SJSA1 (cell line): Measurements from ENCODE around the gene AFM. TPM values are rescaled to one million over a fixed set of nuclear protein-coding genes. Genes with fewer than 3 reads are reported as not detected.
"Not testable (repeated sequence)": the region's sequence is repeated elsewhere in the genome, so short reads cannot be mapped to it uniquely, and the experiment has no call there.

ENCODE experiments used
- DNase-seq, 2 experiments: peaks; one replicate each; pipeline ENCODE4 v3.0.0-alpha.2; 2015 to 2020; ENCODE audit warnings: low spot score in 2 of 2, low read depth in 1 of 2
- H3K27ac ChIP-seq: fragments of 250-450 bp; sonication (Bioruptor Pico); 2 replicates; pipeline ENCODE4 v1.5.1; 2020; ENCODE audit warnings: mild to moderate bottlenecking, moderate library complexity
- H3K27me3 ChIP-seq: fragments of 250-450 bp; sonication (Bioruptor Pico); replicated peaks from 2 replicates; pipeline ENCODE4 v1.5.1; 2020; ENCODE audit warnings: mild to moderate bottlenecking, moderate library complexity
- H3K36me3 ChIP-seq: fragments of 250-450 bp; sonication (Bioruptor Pico); 2 replicates; pipeline ENCODE4 v1.5.1; 2020; ENCODE audit warnings: mild to moderate bottlenecking
- H3K4me1 ChIP-seq: fragments of 250-450 bp; sonication (Bioruptor Pico); replicated peaks from 2 replicates; pipeline ENCODE4 v1.6.1; 2021; ENCODE audit warnings: mild to moderate bottlenecking
- H3K4me3 ChIP-seq: fragments of 250-450 bp; sonication (Bioruptor Pico); 2 replicates; pipeline ENCODE4 v1.5.1; 2020; ENCODE audit warnings: mild to moderate bottlenecking
- H3K9me3 ChIP-seq: fragments of 250-450 bp; sonication (Bioruptor Pico); replicated peaks from 2 replicates; pipeline ENCODE4 v1.5.1; 2020; ENCODE audit warnings: mild to moderate bottlenecking
- total RNA-seq: library from RNA; depleted of rRNA; stranded (reverse); fragments of >200 nt; shearing (Covaris generic); gene quantifications from 2 replicates; pipeline ENCODE4 v1.2.3, GENCODE V29; 2014; rRNA removed

The AFM gene
- total RNA-seq, 1 experiment from 2014 or later: not detected

DNA sequence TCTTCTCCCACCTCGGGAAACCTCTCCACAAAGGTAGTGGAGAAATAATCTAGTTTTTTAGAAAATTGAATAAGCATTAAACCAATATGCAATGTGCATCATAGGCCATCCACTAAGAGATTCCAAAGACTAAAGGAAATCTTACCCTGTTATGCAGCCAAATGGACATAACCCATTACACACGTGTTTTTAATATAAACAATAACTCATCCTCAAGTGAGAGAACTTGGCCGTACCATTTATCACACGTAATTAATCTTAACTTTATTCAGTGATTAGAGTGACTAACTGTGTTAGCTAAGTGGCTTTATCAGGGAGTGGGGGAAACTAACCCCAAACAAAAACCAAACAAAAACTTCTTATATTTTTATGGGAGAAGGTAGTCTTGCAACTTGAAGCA lies 57.8 kb downstream of the AFM start:
- H3K4me1 ChIP-seq: no peaks in the 10 kb centered on the region
- no peaks in the 10 kb centered on the region for H3K9me3 ChIP-seq
- no peak overlapping the region for H3K27ac ChIP-seq
- H3K27me3 ChIP-seq: 0 out of 2 replicates have a peak, but pooled peaks cover 2% of the 10 kb centered on the region
- DNase-seq: no peak
- no peaks in the 10 kb centered on the region for H3K36me3 ChIP-seq
- no peak overlapping the region for H3K4me3 ChIP-seq

DNA sequence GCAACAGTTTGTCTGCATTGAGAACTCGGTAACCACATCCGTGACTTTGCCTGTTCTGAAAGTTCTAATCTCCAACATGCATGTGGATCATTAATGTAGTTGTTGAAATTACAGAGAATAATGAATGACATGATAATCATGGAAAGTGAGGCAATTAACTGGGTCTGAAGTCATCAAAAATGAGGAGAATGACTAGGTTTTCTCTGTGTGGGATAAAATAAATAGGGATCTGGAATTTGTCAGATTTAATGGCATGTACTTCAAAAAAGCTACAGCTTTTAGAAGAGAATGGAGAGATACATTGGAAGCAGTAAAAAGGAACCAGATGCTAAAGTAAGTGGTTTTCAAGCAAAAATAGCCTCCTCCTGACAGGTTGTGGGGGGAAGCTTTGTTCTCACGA lies 59.3 kb downstream of the AFM start:
- Histone ChIP-seq H3K36me3 (no peaks in the 10 kb centered on the region), H3K9me3 (no peaks in the 10 kb centered on the region), H3K4me3 (no peak overlapping the region), H3K27ac (no peak overlapping the region), H3K4me1 (no peaks in the 10 kb centered on the region), H3K27me3 (0 out of 2 replicates have a peak, but pooled peaks cover 2% of the 10 kb centered on the region)
- no peak for DNase-seq

DNA sequence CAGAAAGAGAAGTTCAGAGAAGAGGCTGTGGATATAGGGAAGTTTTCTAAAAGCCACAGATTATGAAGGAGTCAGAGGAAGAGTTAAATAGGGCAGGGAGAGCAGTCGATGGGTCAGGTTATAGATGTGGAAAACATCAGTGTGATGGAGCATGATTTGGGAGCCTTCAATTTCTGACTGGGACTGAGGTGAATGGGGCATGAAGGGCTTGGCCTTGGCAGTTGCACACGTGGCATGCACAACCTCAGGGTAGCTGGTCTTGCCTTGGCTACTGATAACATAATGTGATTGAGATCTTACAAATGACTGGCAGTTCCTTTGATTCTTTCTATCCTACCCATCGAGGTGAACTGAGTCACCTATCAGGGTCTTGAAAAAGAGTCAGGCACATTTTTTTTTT lies 59.7 kb downstream of the AFM start:
- H3K9me3 ChIP-seq: no peaks in the 10 kb centered on the region
- no peak for DNase-seq
- H3K27me3 ChIP-seq: 0 out of 2 replicates have a peak, but pooled peaks cover 2% of the 10 kb centered on the region
- no peaks in the 10 kb centered on the region for H3K36me3 ChIP-seq
- no peaks in the 10 kb centered on the region for H3K4me1 ChIP-seq
- no peak overlapping the region for H3K4me3 ChIP-seq
- no peak overlapping the region for H3K27ac ChIP-seq

DNA sequence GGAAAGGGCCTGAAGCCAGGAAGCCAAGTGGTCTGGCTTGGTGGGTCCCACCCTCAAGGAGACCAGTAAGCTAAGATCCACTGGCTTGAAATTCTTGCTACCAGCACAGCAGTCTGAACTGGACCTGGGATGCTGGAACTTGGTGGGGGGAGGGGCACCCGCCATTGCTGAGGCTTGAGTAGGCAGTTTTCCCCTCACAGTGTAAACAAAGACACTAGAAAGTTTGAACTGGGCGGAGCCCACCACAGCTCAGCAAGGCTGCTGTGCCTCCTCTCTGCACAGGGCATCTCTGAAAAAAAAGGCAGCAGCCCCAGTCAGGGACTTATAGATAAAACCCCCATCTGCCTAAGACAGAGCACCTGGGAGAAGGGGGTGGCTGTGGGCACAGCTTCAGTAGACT lies 63.1 kb downstream of the AFM start:
- Histone ChIP-seq H3K9me3 (no peaks in the 10 kb centered on the region), H3K36me3 (no peaks in the 10 kb centered on the region), H3K4me3 (no peak overlapping the region), H3K4me1 (no peaks in the 10 kb centered on the region), H3K27me3 (0 out of 2 replicates have a peak, but pooled peaks cover 7% of the 10 kb centered on the region), H3K27ac (no peak overlapping the region)
- no peak for DNase-seq

DNA sequence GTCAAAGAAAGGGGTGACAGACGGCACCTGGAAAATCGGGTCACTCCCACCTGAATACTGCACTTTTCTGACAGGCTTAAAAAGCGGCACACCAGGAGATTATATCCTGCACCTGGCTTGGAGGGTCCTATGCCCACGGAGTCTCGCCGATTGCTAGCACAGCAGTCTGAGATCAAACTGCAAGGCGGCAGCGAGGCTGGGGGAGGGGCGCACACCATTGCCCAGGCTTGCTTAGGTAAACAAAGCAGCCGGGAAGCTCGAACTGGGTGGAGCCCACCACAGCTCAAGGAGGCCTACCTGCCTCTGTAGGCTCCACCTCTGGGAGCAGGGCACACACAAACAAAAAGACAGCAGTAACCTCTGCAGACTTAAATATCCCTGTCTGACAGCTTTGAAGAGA lies 69.3 kb downstream of the AFM start:
- not testable (repeated sequence) for H3K27ac ChIP-seq, H3K4me3 ChIP-seq, H3K4me1 ChIP-seq, H3K36me3 ChIP-seq, H3K27me3 ChIP-seq, DNase-seq, H3K9me3 ChIP-seq

Other genes starting within 250 kb of the AFM start
- gene ANKRD17, start 222.9 kb upstream of the AFM start, total RNA-seq: 26.3 and 36.8 TPM in 2 replicates
- gene ALB, start 77.5 kb upstream of the AFM start, total RNA-seq: not detected in 2 replicates
- gene AFP, start 45.5 kb upstream of the AFM start, total RNA-seq: 0.74 TPM in 1 of 2 replicates, not detected in the other
- not detected in 2 replicates for gene RASSF6, start 138.7 kb downstream of the AFM start, total RNA-seq